Colonic mucosa (tissue), 4 donors: ENCODE data around the gene ZNF526. TPM values are rescaled to one million over a fixed set of nuclear protein-coding genes. Genes with fewer than 3 reads are reported as not detected.

ENCODE experiments used
- DNase-seq: peaks from one replicate; pipeline ENCODE4 v3.0.0-alpha.2; 2020
- H3K27ac ChIP-seq: fragments of 200-600 bp; one replicate; pipeline ENCODE4 v1.8.0; 2021
- H3K27me3 ChIP-seq: fragments of 200-600 bp; one replicate; pipeline ENCODE4 v1.8.0; 2021
- H3K36me3 ChIP-seq: fragments of 200-600 bp; one replicate; pipeline ENCODE4 v1.8.0; 2021
- H3K4me1 ChIP-seq: fragments of 200-600 bp; one replicate; pipeline ENCODE4 v1.8.0; 2021; ENCODE audit warnings: mild to moderate bottlenecking
- H3K4me3 ChIP-seq: fragments of 200-600 bp; one replicate; pipeline ENCODE4 v1.8.0; 2021
- H3K9ac ChIP-seq, 2 donors: one replicate each; pipeline ENCODE4 v1.7.0; 2013; ENCODE audit warnings: control low read depth in 2 of 2, low read depth in 2 of 2, low read length in 2 of 2
- H3K9me3 ChIP-seq: fragments of 200-600 bp; one replicate; pipeline ENCODE4 v1.8.0; 2021
- intact Hi-C: fragments of 100-400 bp; cut with DNase I; formaldehyde crosslinking; loops from one replicate; pipeline ENCODE4 v1.14.1; 2022
- total RNA-seq, 2 donors: library from RNA; stranded (reverse); fragmentation: NEBNext Ultra II Directional in 1 of 2; extraction: Animal tissue kit (Norgen Biotek cat#: 25700) in 1 of 2; gene quantifications; one replicate each; pipeline ENCODE4 v1.2.1, GENCODE V29; 2021
- TF ChIP-seq, protein P1 (sequence below): fragments of 200-600 bp; IDR thresholded peaks from one replicate; pipeline ENCODE4 v1.8.0; 2022; ENCODE audit warnings: antibody characterized with exemption, mild to moderate bottlenecking
- donor health status: healthy.
- donor health status: DM: no; HTN: no; CAD: no.
- donor health status: DM: no; HTN: no; CAD: no.

Gene ZNF526
- total RNA-seq, 2 donors from 2014 or later: 9.3 to 12.8 TPM

- Histone ChIP-seq H3K4me1 (peaks cover 8% of the 10 kb centered on the region), H3K9me3 (no peaks in the 10 kb centered on the region), H3K36me3 (peaks cover 5% of the 10 kb centered on the region), H3K4me3 (no peak overlapping the region), H3K27me3 (no peaks in the 10 kb centered on the region), H3K9ac (peak overlapping the region in 1 of 2 donors; percentile 43), H3K27ac (no peak overlapping the region)
- TF ChIP-seq, protein P1, sequence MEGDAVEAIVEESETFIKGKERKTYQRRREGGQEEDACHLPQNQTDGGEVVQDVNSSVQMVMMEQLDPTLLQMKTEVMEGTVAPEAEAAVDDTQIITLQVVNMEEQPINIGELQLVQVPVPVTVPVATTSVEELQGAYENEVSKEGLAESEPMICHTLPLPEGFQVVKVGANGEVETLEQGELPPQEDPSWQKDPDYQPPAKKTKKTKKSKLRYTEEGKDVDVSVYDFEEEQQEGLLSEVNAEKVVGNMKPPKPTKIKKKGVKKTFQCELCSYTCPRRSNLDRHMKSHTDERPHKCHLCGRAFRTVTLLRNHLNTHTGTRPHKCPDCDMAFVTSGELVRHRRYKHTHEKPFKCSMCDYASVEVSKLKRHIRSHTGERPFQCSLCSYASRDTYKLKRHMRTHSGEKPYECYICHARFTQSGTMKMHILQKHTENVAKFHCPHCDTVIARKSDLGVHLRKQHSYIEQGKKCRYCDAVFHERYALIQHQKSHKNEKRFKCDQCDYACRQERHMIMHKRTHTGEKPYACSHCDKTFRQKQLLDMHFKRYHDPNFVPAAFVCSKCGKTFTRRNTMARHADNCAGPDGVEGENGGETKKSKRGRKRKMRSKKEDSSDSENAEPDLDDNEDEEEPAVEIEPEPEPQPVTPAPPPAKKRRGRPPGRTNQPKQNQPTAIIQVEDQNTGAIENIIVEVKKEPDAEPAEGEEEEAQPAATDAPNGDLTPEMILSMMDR: no peak
- DNase-seq: no peak
- intact Hi-C loops: no loop called here
These were observed 23.8 kb upstream of the ZNF526 start for GRCh38 chr19:42196011-42197001.

- Histone ChIP-seq H3K9ac (peak overlapping the region in 1 of 2 donors; percentile 43), H3K27ac (no peak overlapping the region), H3K4me3 (no peak overlapping the region), H3K36me3 (peaks cover 5% of the 10 kb centered on the region), H3K9me3 (no peaks in the 10 kb centered on the region), H3K4me1 (peaks cover 4% of the 10 kb centered on the region), H3K27me3 (no peaks in the 10 kb centered on the region)
- no peak for DNase-seq
- intact Hi-C loops: no loop called here
- TF ChIP-seq, protein P1: no peak
These were observed 22.7 kb upstream of the ZNF526 start for GRCh38 chr19:42197375-42197817.

- H3K4me1 ChIP-seq: peaks cover 4% of the 10 kb centered on the region
- TF ChIP-seq, protein P1: no peak
- peaks cover 9% of the 10 kb centered on the region for H3K36me3 ChIP-seq
These were observed 21.3 kb upstream of the ZNF526 start for GRCh38 chr19:42198676-42199439.

DNA sequence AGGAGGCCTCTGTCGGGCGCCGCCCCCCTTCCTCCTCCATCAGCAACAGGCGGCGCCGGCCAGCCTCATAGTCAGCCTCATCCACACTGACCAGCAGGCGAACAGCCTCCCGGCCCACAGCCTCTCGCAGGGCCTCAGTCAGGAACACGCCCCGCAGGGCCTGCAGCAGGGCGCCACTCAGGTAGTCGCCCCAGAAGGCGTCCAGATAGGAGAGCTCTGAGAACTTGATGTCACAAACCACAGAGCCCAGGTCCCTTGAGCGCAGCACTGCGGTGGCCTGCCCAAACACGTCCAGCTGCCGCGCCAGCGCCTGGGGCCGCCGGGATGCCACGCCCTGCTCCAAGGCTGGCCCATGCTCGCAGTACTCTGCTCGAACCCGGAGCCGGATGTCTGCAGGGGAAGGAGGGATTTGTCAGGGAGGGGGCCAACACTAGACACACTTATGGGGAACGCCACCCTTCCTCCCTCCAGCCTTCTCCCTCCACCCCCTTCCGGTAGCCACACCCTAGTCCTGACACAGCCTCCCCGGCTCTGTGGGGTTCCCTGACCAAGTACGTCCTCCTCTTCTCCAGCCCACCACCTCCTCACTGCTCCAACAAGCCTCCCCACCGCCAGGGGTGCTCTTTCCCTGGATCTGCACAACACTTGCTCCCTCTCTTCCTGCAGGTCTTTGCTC, 20.5 kb upstream of the ZNF526 start:
- Histone ChIP-seq H3K4me3 (no peak overlapping the region), H3K4me1 (peaks cover 4% of the 10 kb centered on the region), H3K27me3 (no peaks in the 10 kb centered on the region), H3K9ac (peak overlapping the region in 1 of 2 donors; percentile 27), H3K36me3 (peaks cover 10% of the 10 kb centered on the region), H3K27ac (peak overlapping the region; percentile 66), H3K9me3 (no peaks in the 10 kb centered on the region)
- DNase-seq: no peak
- intact Hi-C loops: no loop called here
- TF ChIP-seq, protein P1: no peak

More at GRCh38 chr19:42198676-42199439, 21.3 kb upstream of the ZNF526 start:
- peak overlapping the region; percentile 66 for H3K27ac ChIP-seq
- intact Hi-C loops: no loop called here
- peak; percentile 47 for DNase-seq
- peak overlapping the region in 1 of 2 donors; percentile 4 for H3K9ac ChIP-seq
- H3K27me3 ChIP-seq: no peaks in the 10 kb centered on the region
- H3K4me3 ChIP-seq: no peak overlapping the region
- no peaks in the 10 kb centered on the region for H3K9me3 ChIP-seq
